HG03565 (cell line): ENCODE data around the gene GRIK5.
A peak's percentile ranks its signal among the peaks of the same experiment; 100 is the strongest.

ENCODE experiments used
- ATAC-seq: cut with Tn5 transposase; IDR thresholded peaks from one replicate; pipeline ENCODE4 v1.9.1; 2021; ENCODE audit warnings: mild to moderate bottlenecking, moderate library complexity; ENCODE audit not compliant: unreplicated experiment

The GRIK5 gene

DNA sequence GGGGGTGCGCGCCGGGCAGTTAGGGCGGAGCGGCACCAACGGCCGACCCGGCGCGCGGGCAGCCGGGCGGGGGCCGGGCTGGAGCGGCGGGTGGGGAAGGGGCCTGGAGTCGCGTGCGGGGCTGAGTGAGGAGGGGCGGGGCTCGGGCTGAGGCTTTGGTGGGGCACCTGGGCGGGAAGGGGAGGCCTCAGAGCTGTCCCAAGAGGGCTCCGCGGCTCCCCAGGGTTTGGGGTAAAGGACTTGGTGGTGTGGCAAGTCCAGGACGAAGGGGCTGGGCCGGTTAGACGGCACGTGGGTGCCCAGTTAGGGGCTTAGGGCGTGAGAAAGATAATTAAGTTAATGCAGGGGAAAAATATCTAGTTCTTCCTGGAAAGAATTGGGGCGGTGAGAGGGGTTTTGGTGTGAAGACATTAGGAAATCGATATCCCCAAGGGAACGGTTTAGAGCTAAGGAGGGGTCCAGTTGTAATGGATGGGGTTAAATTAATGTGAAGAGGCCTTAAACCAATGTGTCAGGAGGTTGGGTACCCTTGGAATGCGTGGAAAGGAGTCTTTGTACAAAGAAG lies 6.5 kb upstream of the GRIK5 start:
- ATAC-seq, result no peak

DNA sequence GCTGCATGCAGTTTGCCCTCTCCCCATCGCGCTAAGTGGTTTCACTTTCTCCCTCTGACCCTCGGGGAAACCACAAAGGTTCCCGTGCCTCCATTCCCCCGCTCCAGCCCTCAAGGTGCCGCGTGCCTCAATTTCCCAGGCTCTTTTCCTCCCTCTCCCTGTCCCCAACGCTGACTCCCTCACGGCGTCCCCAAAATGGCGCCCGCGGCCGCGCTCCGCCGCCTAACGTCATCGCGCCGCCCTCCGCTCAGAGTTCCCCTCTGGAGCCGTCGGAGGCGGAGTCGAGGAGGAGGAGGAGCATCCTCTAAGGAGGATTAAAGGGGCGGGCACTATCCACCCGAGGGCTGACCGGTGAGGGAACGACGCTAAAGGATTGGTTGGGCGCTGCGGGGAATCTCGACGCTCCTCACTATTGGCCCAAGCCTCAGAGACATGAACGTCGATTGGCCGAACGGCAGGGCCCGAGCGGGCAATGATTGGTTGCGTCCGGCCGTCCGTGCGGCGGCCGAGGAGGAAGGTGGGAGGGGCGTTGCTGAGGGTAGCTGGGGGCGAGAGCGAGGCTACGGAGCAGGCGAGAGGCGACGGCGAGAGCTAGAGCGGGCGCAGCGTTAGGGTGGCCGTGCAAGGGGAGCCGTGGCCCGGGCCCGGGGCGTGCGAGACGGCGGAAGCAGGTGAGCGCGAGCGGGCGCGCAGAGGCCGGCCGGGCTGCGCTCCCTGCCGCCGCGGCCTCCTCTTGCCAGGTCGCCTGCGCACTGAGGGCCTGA lies 5.8 kb upstream of the GRIK5 start, which contains the start of gene ZNF574:
Gene ZNF574 (plus strand): TSS at position 551 of the 764 bp plus-strand sequence. CDS start 2,441 bp downstream, outside the sequence.
- ATAC-seq, result peak; percentile 86

DNA sequence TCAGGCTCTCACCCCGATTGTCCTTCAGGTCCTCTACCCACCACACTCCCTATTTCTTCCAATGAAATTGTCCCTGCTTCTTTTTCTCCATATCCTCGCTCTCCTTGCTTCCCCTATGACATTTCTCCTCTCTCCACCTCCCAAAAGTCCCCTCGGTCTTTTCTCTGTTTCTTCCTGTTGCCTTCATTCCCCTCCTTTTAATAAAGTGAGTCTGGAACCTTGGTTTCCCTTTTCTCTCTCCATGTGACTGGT lies 5.3 kb upstream of the GRIK5 start:
- no peak for ATAC-seq

DNA sequence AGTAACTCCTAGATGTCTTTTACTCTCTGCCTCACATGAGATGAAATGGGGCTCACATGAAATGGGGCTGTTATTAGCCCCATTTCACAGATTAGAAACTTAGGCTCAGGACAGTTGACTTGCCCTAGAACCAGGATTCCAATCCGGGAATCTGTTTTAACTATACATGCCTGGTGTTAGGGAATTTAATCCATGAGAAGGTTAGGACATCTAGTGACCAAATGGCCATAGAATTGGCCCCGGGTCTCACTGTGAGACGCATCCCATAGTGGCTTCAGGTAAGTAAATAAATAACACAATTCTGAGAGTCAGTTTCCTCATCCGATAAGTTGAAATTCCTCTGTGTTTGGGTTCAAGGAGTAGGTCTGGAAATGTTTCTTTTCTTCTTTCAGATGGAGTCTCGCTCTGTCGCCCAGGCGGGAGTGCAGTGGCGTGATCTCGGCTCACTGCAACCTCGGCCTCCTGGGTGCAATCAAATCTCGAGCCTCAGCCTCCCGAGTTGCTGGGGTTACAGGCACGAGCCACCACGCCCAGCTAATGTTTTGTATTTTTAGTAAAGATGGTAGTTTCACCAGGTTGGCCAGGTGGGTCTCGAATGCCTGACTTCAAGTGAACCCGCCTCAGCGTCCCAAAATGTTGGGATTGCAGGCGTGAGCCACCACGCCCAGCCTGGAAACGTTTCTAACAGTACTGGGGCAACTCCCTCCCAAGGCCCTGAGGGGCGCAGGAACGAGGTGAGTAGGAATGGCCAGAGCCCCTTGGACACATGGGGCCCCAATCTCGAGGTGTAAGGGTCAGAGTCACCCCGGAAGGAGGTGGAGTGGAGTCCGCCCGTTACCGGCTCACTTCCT lies 4.7 kb upstream of the GRIK5 start:
- no peak for ATAC-seq

DNA sequence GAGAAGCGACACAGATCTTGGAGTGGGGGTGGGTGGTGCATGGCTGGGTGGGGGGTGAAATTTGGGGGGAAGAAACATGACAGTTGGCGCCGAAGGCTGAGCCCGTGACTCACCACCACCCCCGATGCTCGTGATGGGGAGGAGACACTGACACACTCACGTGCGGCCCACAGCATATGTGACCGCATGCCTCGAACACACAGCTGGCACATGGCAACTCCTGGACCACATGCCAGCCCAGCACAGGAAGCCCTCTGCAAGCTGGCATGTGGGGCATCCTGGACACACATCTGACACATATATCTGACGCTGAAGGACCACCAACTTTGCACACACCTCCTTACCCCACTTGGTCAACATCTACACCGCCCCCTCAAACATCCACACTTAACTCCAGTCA lies 1.2 kb upstream of the GRIK5 start:
- ATAC-seq, result no peak

DNA sequence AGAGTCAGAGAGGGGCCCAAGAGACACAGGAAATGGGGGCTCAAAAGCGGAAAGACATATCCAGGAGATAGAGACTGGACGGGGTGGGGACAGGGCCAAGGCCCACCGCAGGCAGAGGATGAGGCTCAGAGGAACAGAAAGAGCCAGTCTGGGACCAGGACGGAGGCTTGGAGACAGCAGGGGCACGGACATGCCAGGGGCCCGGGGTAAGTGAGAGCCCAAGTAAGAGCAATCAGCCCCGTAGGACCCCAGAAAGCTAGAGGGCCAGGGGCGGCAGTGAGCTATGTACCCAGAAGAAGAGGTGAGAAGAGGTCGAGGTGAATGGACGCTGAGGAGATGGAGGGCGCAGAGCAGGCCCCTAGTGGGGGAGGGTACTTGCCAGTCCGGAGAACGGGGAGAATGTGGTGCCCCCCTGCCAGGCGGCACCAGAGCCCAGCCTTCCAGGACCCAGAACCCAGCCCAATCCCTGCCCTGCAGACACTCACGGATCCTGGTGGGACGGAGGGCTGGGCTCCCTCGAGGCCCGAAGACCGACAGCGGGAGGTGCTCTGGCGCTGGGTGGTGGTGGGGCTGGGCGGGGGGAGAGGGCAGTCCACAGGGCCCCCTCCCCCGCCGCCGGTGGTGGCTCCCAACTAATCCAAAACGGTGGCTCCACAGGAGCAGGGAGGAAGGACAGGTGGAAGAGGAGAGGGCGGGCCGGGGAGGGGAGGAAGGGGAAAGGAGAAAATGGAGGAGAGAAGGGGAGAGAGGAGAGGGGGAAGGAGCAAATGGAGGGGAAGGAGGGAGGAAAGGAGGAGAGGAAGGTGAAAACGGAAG lies 1.0 kb downstream of the GRIK5 start:
- no peak for ATAC-seq

DNA sequence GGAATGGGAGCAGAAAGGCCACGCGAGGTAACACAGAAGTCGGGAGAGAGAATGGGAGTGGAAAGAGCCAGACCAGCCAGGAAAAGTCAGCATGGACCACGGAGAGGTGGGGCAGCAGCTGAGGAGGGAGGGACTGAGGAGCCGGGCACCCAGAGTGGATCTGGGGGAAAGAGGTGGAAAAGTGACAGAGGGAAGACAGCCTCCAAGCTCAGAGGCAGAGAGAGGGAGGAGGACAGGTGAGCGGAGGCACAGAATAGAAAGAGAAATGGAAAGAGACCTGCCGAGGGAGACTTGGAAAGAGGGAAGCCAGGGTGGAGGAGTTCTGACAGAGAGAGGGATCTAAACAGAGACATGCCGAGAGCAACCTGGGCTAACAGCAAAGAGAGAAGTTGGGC lies 1.6 kb downstream of the GRIK5 start:
- ATAC-seq, result no peak

DNA sequence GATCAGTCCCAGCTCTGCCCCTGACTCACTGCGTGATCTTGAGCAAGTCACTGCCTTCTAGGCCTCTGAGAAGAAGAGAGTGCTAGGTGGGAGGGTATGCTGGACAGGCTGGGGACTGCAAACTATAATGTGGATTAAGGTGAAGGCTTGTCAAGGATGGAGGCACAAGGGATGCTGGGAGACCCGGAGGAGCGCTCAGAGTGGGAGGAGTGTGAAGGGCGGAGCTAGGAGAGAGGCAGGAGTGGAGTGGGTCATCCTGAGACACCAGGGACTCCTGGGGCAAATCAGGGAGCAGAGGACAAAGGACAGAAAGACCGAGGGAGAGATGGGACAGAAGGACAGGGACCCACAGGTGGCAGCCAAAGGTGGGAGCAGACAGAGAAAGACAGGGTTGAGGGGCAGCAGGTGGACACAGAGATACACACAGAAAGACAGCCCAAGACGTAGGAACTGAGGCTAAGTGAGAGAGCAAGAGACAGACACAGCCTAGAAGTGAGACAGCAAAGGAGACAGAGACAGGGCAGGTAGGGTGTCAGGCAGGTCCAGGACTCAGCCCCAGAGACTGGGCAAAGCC lies 2.6 kb downstream of the GRIK5 start:
- no peak for ATAC-seq

DNA sequence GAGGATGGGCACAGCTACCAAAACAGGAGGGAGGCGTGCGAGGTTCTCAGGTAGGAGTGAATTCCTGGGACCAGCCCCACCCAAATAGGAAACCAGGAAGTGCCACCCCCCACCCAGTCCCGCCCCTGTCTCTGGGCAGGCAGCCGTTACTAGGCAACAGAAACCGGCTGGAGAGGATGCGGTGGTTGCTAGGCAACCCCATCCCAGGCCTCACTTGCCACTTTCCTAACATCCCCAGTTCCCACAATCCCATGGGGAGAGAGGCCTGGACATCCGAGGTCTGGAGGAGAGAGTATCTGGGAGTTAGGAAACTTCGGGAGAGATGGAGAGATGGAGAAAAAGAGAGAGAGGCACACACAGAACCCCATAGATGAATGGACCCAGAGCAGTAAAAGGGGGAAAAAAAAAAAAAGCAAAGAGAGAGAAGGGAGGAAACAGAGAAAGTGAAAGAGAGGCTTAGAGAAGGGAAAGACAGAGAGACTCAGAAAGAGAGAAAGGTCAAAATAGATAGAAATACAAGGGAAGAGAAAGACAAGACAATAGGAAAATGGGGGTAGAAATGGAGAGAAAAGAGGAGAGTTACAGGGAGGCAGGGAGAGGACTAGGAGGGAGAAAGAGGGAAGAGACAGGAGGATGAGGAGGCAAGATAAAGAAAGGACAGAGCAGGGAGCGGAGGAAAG lies 3.8 kb downstream of the GRIK5 start:
- no peak for ATAC-seq

DNA sequence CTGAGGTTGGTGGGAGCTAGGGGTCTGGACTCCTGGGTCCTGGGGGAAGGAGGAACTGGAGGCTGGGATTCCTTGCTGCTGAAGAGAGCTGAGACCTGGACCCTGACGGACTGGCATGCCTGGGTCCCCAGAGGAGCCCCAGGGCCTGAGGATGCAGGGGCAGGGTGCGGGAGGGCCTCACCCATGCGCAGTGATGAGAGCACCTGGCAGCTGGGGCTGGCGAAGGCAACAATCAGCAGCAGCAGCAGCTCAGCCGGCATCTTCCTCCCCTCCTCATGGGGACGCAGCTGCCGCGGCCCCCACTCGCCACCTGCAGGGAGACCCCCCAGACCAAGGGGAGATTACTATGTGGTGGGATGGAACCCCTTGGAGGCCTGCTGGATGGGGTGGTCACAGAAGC lies 4.5 kb downstream of the GRIK5 start:
- ATAC-seq, result no peak

DNA sequence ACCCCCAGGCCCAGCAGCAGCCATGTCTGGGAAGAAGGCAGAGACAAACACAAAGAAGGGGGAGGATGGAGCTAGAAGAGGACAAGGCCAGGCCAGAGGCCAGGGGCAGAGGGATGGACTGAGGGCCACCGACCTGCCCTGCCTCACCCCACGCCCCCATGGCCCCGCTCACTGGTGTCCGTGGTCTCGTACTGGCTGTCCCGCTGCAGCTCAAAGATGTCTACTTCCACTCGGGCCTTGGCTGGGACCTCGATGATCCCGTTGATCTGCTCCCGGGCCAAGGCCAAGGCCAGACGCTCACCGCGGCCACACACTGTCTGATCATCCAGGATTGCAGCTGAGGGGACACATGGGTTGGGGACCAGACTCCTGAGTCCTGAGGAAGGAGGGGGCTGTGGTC lies 5.0 kb downstream of the GRIK5 start:
- no peak for ATAC-seq

DNA sequence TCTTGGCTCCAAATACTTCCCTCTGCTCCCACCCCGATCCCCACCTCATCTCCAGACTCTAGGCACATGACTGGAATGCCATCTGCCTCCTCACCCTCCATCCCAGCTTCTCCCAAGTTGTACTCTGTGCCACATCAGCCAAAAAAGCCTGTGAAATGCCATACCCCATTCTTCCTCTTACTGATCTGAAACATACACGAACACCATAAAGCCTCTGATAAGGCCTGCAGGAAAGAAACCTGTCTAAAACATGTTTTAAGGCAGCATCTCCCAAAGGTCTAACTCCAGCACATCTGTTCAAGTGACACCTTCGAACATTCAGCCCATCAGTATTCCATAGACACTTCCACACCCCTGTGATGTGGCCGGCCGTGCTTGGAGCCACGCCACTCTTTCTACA lies 5.6 kb downstream of the GRIK5 start:
- no peak for ATAC-seq

DNA sequence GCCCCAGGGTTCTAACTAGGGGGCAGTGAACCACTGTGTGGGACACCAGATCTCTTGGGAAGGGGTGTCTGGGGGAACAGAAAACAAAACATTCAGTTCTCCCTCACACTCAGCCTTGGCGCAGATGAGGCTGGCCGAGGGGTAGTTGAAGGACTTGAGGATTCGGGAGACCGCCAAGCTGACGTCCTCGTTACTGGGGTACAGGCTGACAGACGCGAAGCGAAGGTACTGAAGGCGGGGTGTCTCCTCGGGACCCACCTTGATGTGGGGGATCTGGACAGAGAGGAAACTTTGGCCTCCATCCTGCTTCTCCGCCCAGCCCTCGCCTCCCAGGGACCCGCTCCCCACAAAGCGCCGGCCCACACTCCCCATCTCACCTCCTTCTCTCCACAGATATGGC lies 7.6 kb downstream of the GRIK5 start:
- ATAC-seq, result no peak

DNA sequence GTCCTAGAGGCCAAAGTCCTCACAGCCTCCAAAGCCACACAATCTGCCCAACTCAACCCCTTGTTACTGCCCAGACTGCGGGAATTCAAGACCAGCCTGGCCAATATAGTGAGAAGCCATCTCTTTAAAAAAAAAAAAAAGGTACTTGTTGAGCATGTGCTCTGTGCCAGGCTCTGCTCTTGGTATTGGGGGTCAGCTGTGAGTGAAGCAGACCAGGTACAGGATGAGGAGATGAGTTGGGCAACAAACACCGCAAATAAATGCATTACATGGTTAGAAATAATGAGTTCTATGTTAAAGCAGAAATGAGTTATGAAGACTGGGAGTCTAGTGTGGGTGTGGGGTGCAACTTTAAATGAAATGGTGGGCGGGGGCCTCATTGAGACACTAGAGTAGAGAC lies 9.9 kb downstream of the GRIK5 start:
- ATAC-seq, result no peak

DNA sequence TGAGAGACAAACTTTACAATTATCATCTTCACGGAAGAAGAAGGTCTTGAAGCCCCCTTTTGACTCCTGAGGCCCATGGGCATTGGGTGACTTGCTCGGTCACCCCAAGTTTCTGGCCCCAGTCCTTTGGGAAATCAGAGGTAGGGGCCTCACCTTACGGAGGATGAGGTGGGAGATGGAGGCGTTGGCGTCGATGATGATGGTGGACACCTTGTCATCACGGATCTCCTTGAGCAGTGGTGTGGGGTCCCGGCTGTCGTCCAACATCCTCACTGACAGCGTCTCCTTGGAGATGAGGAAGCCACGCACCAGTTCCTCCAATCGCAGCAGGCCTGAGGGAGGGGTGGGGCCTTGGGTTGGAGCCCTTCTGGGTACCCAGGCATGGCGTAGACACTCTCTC lies 10.8 kb downstream of the GRIK5 start:
- no peak for ATAC-seq

DNA sequence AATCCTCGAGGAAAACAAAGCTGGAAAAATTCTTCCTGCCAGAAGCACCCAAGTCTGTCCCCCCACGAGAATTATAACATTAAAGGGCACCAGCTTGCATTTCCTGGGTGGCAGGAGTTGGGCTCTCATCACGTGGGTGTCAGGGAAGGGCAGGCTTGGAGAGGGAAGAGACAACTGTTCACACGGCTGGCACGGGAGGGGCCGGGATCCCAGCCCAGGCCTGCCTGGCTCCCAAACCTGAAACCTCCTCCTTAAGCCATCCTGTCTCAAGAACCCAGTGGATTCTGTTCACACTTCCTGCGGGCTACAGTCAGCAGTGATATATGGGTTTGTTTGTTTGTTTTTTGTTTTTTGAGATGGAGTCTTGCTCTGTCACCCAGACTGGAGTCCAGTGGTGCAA lies 12.2 kb downstream of the GRIK5 start:
- ATAC-seq, result no peak

DNA sequence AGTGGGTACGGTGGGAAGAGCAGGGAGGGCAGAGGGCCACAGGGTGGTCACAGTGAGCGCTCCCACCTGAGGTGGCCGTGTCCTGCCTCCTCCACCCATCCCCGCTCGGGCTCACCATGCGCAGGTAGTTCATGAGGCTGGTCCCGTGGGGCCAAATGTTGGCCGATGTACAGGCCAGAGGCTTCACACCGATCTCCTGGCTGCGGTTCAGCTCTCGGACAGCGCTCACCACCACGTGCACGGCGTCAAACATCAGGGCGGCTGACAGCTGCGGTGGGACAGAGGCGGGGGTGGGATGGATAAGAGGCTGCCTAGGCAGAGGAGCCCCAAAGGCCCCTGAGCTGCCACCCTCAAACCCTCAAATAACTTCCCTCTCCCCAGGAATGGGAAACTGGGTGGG lies 15.8 kb downstream of the GRIK5 start:
- no peak for ATAC-seq

DNA sequence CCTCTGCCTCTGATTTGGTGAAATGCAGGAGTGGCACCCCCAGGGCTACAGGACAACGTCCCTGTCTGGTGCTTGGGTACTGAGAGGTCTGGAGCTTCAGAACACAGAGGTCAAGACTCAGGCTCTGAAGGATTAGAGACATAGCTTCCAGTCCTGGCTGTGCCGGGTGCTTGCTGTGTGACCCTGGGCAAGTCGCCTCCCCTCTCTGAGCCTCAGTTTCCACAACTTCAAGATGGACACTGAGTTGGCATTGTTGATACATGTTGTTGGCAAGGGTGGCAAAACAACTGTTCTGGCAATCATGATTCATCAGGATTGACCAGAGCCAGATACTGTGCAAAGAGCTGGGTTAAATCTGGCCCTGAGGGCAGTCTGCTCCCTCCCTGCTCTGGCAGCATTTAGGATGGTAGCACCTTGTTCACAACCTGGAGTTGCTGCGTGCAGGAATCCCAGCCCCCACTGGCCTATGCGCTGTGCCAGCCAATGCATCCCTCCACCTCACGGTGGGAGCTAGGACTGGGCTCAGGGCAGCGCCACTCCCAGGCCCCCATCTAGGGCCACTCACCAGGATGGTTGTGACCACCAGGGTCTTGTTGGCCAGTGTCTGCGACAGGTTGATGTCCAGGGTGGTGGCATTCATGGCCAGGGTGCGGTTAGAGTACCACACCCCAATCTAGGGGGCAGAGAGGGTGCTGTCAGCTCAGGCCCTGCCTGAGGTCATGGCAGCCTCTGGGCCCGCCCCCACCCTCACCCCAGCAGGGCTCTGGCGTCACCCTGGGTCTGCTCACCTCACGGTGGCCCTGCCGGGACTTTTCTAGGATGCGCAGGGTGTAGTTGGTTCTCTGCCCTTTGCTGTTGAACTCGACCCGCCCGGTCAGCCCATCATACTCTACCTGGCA lies 16.7 kb downstream of the GRIK5 start:
- ATAC-seq, result no peak

DNA sequence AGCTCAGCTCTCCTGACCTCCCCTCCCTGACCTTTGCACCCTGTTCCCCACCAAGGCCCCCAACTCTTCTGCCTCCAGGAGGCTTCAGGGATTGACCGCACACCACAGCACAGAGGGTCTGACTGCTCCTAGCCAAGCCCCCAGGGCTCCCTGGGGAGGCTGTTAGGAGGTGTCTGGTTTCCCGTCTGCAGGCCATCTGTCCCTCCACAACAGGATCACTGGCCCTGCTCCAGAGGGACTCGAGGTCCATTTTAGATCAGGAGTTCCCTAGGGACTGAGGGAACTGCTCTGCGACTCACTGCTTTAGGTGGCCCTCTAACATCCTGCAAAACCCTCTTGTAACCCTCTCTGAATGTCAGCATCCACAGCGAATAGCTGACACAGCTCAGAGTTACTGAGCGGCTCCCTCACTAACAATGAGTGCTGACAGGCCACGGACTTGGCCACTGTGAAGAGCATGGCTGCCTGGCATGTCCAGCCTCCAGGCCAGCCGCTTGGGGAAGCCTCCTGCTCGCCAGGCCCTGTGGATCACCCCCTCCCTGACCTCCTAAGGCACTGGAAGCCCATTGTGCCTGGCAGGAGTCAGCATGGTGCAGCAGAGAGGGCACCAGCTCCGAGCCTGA lies 17.7 kb downstream of the GRIK5 start:
- ATAC-seq, result no peak
